Stimulated activated CD8-positive, alpha-beta memory T cell treated with anti-CD3 and anti-CD28 coated beads, Interleukin-15, amount 100 ng/mL, for 4 hours (primary cell): ENCODE measurements around the gene CSNK1G2.
A peak's percentile ranks its signal among the peaks of the same experiment; 100 is the strongest.

Experiments
- DNase-seq, 2 donors: peaks; one replicate each; pipeline ENCODE4 v3.0.0-alpha.2; 2020; ENCODE audit warnings: low read depth in 2 of 2

Gene CSNK1G2

GRCh38 chr19:1941146-1942077, at the start of gene CSNK1G2:
Gene CSNK1G2, plus strand, starts transcription at chr19:1941172. Its CDS starts 28,601 bp downstream, at chr19:1969773.
- DNase-seq = peak in 1 of 2 donors; percentile 14

DNA sequence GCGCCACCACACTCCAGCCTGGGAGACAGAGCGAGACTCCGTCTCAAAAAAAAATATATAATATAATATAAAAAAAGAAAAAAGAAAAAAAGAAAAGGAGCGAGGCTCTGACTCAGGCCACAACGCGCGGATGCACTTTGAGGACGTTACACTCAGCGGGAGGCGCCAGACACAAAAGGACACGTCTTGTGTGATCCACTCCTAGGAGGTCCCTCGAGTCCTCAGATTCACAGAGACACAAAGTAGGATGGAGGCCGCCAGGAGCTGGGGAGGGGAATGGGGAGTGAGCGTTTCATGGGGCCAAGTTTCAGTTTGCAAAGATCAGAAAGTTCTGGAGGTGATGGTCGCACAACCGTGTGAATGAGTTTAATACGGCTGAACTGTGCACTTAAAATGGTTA, 47.2 kb upstream of the CSNK1G2 start:
- no peak for DNase-seq

- DNase-seq = no peak
These were observed 44.5 kb upstream of the CSNK1G2 start for GRCh38 chr19:1896508-1896907.

DNA sequence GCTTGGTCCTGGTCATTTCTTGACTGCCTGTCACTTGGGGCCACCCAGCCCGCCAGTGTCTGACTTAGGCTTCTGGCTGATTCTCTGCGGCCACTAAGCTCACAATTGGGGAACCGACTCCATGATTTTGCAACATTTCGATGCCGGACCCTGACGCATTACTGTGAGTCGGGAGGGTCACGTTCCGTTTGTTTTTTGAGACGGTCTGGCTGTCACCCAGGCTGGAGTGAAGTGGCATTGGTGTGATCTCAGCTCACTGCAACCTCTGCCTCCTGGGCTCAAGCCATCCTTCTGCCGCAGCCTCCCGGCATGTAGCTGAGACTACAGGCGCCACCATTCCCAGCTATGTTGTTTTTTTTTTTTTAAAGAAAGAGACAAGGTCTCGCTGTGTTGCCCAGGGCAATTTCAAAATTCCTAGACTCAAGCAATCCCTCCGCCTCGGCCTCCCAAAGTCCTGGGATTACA, 39.0 kb upstream of the CSNK1G2 start:
- no peak for DNase-seq

GRCh38 chr19:1902923-1903322, 38.0 kb upstream of the CSNK1G2 start:
- no peak for DNase-seq

DNA sequence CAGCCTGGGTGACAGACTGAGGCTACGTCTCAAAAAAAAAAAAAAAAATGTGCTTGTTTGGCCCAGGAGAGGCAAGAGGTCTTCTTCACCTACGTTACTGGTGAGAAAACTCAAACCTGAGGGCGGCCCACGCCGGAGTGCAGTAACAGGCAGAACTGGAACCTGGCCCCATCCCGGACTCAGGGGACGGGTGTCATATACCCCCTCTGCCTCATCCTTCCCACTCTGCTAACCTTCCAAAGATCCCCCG, 36.2 kb upstream of the CSNK1G2 start:
- no peak for DNase-seq

DNA sequence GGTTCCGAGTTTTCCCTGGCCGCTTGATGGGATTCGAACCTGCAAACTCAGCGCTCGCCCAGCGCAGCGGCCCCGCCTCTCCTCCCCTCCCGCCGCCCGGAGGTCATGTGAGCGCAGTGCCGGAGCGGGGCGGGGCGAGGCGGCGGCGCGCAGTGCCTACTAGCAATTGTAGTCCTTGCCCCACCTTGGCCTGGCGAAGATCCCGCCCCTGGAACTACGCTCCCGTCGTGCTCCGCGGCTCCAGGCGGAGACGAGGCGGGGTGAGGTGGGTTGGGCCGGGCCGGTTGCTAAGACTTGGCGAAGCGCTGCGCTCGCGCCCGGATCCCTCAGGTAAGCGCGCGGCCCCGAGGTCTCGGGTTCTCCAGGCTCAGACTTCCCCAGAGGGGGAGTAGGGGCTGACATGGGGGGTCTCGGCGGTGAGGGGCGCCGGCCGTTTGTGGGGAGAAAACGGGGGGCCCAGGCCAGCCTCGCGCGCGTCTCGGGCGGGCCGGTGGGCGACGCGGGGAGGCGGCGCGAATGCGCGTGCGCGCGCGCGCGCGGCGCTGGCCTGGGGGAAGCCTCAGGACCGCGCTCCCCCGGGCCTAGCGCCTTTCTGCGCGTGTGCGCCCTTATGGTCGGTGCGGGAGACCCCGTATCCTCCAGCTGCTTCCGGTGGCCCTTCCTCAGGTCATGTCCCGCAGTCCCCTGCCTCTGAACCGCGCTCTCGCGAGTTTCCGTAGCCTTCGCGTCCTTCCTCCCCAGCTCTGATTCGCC, 35.7 kb upstream of the CSNK1G2 start, which contains the start of the genes ADAT3 and SCAMP4:
ADAT3 (plus strand) TSS at position 290 of the 753 bp plus-strand sequence. CDS start 6,649 bp downstream, outside the sequence.
SCAMP4 (plus strand) TSS at position 290 of the 753 bp plus-strand sequence. CDS start 9,621 bp downstream, outside the sequence.
- peak; percentile 97 for DNase-seq

GRCh38 chr19:1905863-1906375, 35.1 kb upstream of the CSNK1G2 start:
- DNase-seq = no peak

GRCh38 chr19:1906985-1907562, 33.9 kb upstream of the CSNK1G2 start:
- DNase-seq = no peak

DNA sequence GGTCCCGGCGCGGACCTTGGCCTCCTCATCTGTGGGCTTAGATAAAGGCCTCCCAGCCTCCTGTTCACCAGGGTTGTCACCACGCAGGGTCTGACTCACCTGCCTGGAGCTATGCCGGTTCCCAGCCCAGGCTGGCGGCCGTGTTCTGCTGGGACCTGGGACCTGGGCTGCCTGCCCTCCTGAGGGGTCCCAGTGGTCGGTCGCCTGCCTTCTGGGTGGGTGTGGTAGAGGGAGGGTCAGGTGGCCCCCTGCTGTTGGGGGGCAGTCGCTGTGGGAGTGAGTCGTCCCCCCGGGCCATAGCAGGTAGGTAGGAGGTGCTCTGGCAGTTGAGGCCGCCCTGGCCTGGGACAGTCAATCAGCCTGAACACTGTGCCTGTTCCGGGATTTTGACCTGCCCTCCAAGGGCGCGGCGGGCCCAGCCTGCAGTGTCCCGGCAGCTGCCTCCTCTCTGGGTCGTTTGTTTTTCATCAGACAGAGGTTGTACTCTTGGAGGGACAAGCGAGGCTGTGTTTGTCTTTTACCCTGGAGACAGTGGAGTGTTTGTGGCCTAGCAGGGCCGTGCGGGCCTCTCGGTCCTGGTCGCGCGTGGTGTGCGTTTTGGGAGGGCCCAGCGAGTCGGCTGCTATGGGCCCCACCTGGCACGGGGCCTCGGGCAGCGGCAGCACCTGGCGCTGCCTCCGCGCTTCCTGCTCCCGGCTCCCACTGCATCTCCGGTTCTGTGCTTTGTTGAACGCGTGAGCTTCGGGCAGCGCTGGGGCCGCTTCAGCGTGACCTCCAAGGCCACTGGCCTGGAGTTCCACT, 33.2 kb upstream of the CSNK1G2 start:
- DNase-seq = no peak

- no peak for DNase-seq
These were observed 32.7 kb upstream of the CSNK1G2 start for GRCh38 chr19:1908364-1908678.

- no peak for DNase-seq
These were observed 31.3 kb upstream of the CSNK1G2 start for GRCh38 chr19:1909761-1910080.

DNA sequence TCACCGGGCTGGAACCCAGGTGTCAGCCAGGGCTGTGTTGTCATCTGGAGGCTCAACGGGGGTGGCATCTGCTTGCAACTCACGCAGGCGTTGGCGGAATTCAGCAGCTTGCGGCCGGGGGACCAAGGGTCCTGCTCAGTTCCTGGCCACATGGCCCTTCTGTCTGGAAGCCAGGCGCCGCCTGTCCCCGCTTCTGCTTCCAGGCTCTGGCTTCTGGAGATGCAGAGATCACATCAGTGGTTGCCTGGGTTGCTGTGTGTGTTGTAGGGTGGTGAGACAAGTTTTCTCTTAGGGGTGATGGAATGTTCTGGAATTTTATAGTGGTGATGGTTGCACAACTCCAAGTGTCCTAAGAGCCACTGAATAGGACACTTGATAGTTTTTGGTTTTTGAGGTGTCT, 30.8 kb upstream of the CSNK1G2 start:
- DNase-seq = no peak

GRCh38 chr19:1911098-1911497, 29.9 kb upstream of the CSNK1G2 start:
- DNase-seq = no peak

DNA sequence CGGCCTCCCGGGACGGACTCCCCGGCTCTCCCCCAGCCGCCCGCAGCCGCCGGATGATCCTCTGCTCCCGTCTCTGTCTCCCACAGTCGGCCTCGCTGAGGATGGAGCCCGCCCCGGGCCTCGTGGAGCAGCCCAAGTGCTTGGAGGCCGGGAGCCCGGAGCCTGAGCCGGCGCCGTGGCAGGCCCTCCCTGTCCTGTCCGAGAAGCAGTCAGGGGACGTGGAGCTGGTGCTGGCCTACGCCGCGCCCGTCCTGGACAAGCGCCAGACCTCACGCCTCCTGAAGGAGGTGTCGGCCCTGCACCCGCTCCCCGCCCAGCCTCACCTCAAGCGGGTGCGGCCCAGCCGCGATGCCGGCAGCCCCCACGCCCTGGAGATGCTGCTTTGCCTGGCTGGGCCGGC, 29.0 kb upstream of the CSNK1G2 start:
- DNase-seq = no peak

DNA sequence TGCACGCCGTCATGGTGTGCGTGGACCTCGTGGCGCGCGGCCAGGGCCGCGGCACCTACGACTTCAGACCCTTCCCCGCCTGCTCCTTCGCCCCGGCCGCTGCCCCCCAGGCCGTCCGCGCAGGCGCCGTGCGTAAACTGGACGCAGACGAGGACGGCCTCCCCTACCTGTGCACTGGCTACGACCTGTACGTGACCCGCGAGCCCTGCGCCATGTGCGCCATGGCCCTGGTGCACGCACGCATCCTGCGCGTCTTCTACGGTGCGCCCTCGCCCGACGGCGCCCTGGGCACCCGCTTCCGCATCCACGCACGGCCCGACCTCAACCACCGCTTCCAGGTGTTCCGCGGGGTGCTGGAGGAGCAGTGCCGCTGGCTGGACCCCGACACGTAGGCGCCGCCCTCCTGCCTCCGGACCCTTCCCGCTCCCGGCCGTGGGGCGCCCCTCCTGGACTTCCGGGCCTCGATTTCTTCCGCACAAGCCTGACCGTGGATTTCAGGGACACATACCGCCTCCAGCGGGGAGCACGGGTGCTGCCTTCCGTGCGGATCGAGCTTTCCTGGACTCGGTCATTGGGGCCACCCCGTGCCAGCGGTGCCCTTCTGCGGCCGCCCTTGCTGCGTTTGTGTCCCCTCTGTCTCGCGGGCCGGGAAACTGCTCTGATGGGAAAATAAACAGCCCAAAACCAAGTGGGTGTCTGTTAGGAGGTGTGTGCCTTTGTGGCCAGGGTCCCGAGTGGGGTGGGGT, 28.0 kb upstream of the CSNK1G2 start:
- no peak for DNase-seq

- no peak for DNase-seq
These were observed 27.0 kb upstream of the CSNK1G2 start for GRCh38 chr19:1913781-1914577.

GRCh38 chr19:1914826-1915341, 26.1 kb upstream of the CSNK1G2 start:
- DNase-seq = no peak

DNA sequence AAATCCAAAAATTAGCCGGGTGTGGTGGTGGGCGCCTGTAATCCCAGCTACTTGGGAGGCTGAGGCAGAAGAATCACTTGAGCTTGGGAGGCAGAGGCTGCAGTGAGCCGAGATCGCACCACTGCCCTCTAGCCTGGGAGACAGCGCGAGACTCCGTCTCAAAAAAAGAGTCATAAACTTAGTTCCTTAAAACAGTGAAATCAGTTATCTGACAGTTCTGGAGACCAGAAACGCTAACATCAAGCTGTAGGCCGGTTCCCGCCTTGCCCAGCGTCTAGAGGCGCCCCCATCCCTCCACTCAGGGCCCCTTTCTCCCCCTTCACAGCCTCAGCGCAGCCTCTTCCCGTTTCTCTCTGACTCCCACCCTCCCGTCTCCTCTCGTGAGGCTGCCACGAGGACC, 23.8 kb upstream of the CSNK1G2 start:
- no peak for DNase-seq

- no peak for DNase-seq
These were observed 23.0 kb upstream of the CSNK1G2 start for GRCh38 chr19:1917926-1918325.
